Neural cell (in vitro differentiated cells): ENCODE measurements around the gene CD300LF. TPM values are rescaled to one million over a fixed set of nuclear protein-coding genes. Genes with fewer than 3 reads are reported as not detected.

Source experiments
- H2AFZ ChIP-seq: fragments of 200-600, 300-800 bp; sonication (generic), shearing (Covaris generic); 2 replicates; pipeline ENCODE4 v1.6.0; 2014; ENCODE audit warnings: low read depth, mild to moderate bottlenecking, antibody characterized with exemption, low read length, moderate library complexity
- H3F3A ChIP-seq: fragments of 200-600 bp; shearing (Covaris generic); 2 replicates; pipeline ENCODE4 v1.6.1; 2016; ENCODE audit warnings: mild to moderate bottlenecking, moderate library complexity, mixed read lengths, antibody characterized with exemption, low read length; ENCODE audit not compliant: insufficient read depth, poor library complexity, severe bottlenecking
- H3K27ac ChIP-seq: fragments of 200-600, 300-800 bp; sonication (generic), shearing (Covaris generic); 2 replicates; pipeline ENCODE4 v1.5.1; 2014; ENCODE audit warnings: mild to moderate bottlenecking, low read length, moderate library complexity
- H3K27me3 ChIP-seq: fragments of 300-800, 200-600 bp; sonication (generic), shearing (Covaris generic); 2 replicates; pipeline ENCODE4 v1.6.0; 2014; ENCODE audit warnings: mild to moderate bottlenecking, low read depth, low read length, moderate library complexity; ENCODE audit not compliant: insufficient read depth
- H3K36me3 ChIP-seq: fragments of 300-800, 200-600 bp; sonication (generic), shearing (Covaris generic); 2 replicates; pipeline ENCODE4 v1.5.1; 2014; ENCODE audit warnings: mild to moderate bottlenecking, antibody characterized with exemption, low read length, moderate library complexity; ENCODE audit not compliant: insufficient read depth
- H3K4me2 ChIP-seq: fragments of 300-800, 200-600 bp; sonication (generic), shearing (Covaris generic); 2 replicates; pipeline ENCODE4 v1.6.0; 2014; ENCODE audit warnings: mild to moderate bottlenecking, low read length
- H3K4me3 ChIP-seq: fragments of 300-800, 200-600 bp; sonication (generic), shearing (Covaris generic); 2 replicates; pipeline ENCODE4 v1.5.1; 2014; ENCODE audit warnings: mild to moderate bottlenecking, low read length, moderate library complexity
- H3K79me2 ChIP-seq: fragments of 200-600 bp; shearing (Covaris generic); replicated peaks from 2 replicates; pipeline ENCODE4 v1.6.0; 2014; ENCODE audit warnings: mild to moderate bottlenecking, low read length, moderate library complexity; ENCODE audit not compliant: insufficient read depth
- H3K9ac ChIP-seq: fragments of 300-800, 200-600 bp; sonication (generic), shearing (Covaris generic); 2 replicates; pipeline ENCODE4 v1.6.1; 2016; ENCODE audit warnings: mild to moderate bottlenecking, low read length, mixed read lengths
- H3K9me2 ChIP-seq: fragments of 200-600 bp; shearing (Covaris generic); 2 replicates; pipeline ENCODE4 v1.6.1; 2016; ENCODE audit warnings: mild to moderate bottlenecking, low read length, mixed read lengths; ENCODE audit not compliant: insufficient read depth
- H3K9me3 ChIP-seq: fragments of 200-600, 300-800 bp; sonication (generic), shearing (Covaris generic); 2 replicates; pipeline ENCODE4 v1.6.1; 2016; ENCODE audit warnings: mild to moderate bottlenecking, mixed run types, low read length, moderate library complexity, mixed read lengths
- H4K20me1 ChIP-seq: fragments of 200-600 bp; shearing (Covaris generic); 2 replicates; pipeline ENCODE4 v1.6.1; 2016; ENCODE audit warnings: mild to moderate bottlenecking, mixed run types; ENCODE audit not compliant: insufficient read depth
- EP300 ChIP-seq: fragments of 450-650 bp; conservative IDR thresholded peaks from 2 replicates; pipeline ENCODE4 v1.6.1; 2014; ENCODE audit warnings: antibody characterized with exemption, mild to moderate bottlenecking, moderate library complexity; ENCODE audit not compliant: poor library complexity, severe bottlenecking
- EZH2 ChIP-seq: fragments of 200-600, 300-800 bp; shearing (Covaris generic), sonication (generic); IDR thresholded peaks from 2 replicates; pipeline ENCODE4 v1.6.1; 2014; ENCODE audit warnings: antibody characterized with exemption, low read length, borderline replicate concordance, mild to moderate bottlenecking; ENCODE audit not compliant: insufficient read depth, poor library complexity, severe bottlenecking
- MXI1 ChIP-seq: fragments of 450-650 bp; conservative IDR thresholded peaks from 2 replicates; pipeline ENCODE4 v1.6.1; 2014; ENCODE audit warnings: antibody characterized with exemption, mild to moderate bottlenecking; ENCODE audit not compliant: poor library complexity, severe bottlenecking
- POLR2AphosphoS5 ChIP-seq: IDR thresholded peaks from 2 replicates; pipeline ENCODE4 v1.6.1; 2012
- RAD21 ChIP-seq: fragments of 450-650 bp; conservative IDR thresholded peaks from 2 replicates; pipeline ENCODE4 v1.6.1; 2014; ENCODE audit warnings: antibody characterized with exemption, mild to moderate bottlenecking, moderate library complexity
- SMC3 ChIP-seq: fragments of 450-650 bp; conservative IDR thresholded peaks from 2 replicates; pipeline ENCODE4 v1.6.1; 2014; ENCODE audit warnings: antibody characterized with exemption, mild to moderate bottlenecking, moderate library complexity; ENCODE audit not compliant: poor library complexity
- TAF1 ChIP-seq: IDR thresholded peaks from 2 replicates; pipeline ENCODE4 v1.6.1; 2012; ENCODE audit warnings: low read depth
- polyA plus RNA-seq: library from polyadenylated mRNA; depleted of rRNA; stranded (reverse); fragments of >200 nt; gene quantifications from 2 replicates; pipeline ENCODE4 v1.2.3, GENCODE V29; 2014
- TF ChIP-seq, protein P1 (sequence below): IDR thresholded peaks from 2 replicates; pipeline ENCODE4 v1.6.1; 2012; ENCODE audit warnings: borderline replicate concordance
- TF ChIP-seq, protein P2 (sequence below): fragments of 450-650 bp; IDR thresholded peaks from 2 replicates; pipeline ENCODE4 v1.5.1; 2014; ENCODE audit warnings: antibody characterized with exemption, mild to moderate bottlenecking, moderate library complexity; ENCODE audit not compliant: poor library complexity, severe bottlenecking

The CD300LF gene
- polyA plus RNA-seq, 1 donor from 2014 or later: not detected

DNA sequence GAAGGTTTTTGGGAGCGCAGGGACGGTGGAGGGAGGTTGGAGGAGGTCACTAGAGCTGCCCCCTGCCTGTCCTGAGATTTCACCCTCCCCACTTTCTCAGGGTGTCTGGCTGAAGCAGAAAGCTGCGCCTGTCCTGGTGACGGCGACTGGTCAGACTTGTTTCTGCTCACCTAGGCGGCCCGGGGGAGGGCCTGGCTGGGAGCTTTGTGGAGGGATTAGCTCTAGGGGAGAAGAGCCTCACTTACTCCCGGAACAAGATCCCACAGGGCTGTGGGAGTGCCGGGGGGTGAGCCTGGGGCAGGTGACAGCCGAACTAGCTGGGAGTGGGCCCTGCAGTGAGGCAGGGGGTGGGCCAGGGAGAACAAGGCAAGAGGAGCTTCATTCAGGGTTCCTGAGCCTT, 47.2 kb upstream of the CD300LF start:
- no peak overlapping the region for H3K4me3 ChIP-seq
- no peak overlapping the region for H3K4me2 ChIP-seq
- no peaks in the 10 kb centered on the region for H3K27me3 ChIP-seq
- no peaks in the 10 kb centered on the region for H3K79me2 ChIP-seq
- no peaks in the 10 kb centered on the region for H4K20me1 ChIP-seq
- no peak overlapping the region for H3K27ac ChIP-seq
- no peaks in the 10 kb centered on the region for H3K9me3 ChIP-seq
- TF ChIP-seq SMC3 (no peak), MXI1 (no peak), POLR2AphosphoS5 (no peak), EP300 (no peak), RAD21 (no peak), TAF1 (no peak), EZH2 (no peak)
- TF ChIP-seq, protein P1, sequence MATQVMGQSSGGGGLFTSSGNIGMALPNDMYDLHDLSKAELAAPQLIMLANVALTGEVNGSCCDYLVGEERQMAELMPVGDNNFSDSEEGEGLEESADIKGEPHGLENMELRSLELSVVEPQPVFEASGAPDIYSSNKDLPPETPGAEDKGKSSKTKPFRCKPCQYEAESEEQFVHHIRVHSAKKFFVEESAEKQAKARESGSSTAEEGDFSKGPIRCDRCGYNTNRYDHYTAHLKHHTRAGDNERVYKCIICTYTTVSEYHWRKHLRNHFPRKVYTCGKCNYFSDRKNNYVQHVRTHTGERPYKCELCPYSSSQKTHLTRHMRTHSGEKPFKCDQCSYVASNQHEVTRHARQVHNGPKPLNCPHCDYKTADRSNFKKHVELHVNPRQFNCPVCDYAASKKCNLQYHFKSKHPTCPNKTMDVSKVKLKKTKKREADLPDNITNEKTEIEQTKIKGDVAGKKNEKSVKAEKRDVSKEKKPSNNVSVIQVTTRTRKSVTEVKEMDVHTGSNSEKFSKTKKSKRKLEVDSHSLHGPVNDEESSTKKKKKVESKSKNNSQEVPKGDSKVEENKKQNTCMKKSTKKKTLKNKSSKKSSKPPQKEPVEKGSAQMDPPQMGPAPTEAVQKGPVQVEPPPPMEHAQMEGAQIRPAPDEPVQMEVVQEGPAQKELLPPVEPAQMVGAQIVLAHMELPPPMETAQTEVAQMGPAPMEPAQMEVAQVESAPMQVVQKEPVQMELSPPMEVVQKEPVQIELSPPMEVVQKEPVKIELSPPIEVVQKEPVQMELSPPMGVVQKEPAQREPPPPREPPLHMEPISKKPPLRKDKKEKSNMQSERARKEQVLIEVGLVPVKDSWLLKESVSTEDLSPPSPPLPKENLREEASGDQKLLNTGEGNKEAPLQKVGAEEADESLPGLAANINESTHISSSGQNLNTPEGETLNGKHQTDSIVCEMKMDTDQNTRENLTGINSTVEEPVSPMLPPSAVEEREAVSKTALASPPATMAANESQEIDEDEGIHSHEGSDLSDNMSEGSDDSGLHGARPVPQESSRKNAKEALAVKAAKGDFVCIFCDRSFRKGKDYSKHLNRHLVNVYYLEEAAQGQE: no peak
- TF ChIP-seq, protein P2, sequence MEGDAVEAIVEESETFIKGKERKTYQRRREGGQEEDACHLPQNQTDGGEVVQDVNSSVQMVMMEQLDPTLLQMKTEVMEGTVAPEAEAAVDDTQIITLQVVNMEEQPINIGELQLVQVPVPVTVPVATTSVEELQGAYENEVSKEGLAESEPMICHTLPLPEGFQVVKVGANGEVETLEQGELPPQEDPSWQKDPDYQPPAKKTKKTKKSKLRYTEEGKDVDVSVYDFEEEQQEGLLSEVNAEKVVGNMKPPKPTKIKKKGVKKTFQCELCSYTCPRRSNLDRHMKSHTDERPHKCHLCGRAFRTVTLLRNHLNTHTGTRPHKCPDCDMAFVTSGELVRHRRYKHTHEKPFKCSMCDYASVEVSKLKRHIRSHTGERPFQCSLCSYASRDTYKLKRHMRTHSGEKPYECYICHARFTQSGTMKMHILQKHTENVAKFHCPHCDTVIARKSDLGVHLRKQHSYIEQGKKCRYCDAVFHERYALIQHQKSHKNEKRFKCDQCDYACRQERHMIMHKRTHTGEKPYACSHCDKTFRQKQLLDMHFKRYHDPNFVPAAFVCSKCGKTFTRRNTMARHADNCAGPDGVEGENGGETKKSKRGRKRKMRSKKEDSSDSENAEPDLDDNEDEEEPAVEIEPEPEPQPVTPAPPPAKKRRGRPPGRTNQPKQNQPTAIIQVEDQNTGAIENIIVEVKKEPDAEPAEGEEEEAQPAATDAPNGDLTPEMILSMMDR: no peak
- H3K9me2 ChIP-seq: no peaks in the 10 kb centered on the region
- H2AFZ ChIP-seq: no peak overlapping the region
- H3K9ac ChIP-seq: no peak overlapping the region
- H3F3A ChIP-seq: no peaks in the 10 kb centered on the region
- no peaks in the 10 kb centered on the region for H3K36me3 ChIP-seq

DNA sequence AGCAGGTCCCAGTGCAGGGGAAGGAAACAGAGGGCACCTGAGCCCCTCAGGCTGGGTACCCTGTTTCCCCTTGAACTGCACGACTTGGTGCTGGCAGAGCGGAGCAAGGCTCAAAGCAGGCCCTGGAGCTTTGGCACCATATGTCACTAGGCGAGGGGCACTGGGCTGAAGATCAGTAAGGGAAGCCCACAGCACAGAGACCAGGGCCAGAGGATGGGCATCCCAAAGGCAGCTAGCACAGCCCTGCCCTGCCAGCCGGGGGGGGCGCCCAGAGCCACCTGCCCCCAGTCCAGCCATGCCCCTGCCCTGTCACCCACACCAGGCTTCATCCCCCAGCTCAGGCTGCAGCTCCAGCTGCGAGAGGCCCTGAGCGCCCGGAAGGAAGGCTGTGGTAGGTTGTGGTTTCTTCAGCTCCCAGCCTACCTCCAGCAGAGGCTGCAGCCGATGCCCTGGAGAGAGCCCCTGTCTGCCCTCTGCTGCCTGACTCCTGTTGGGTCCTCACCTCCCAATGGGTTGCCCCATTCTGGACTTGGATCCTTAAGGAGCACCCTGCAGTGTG, 46.6 kb upstream of the CD300LF start:
- H3K36me3 ChIP-seq: no peaks in the 10 kb centered on the region
- TF ChIP-seq, protein P2: no peak
- no peak for TF ChIP-seq MXI1
- TF ChIP-seq, protein P1: no peak
- TF ChIP-seq POLR2AphosphoS5: no peak
- TF ChIP-seq SMC3: no peak
- TF ChIP-seq TAF1: no peak
- TF ChIP-seq EZH2: no peak
- no peaks in the 10 kb centered on the region for H3K27me3 ChIP-seq
- H3K4me3 ChIP-seq: no peak overlapping the region
- no peak overlapping the region for H3K9ac ChIP-seq
- H3K9me3 ChIP-seq: no peaks in the 10 kb centered on the region
- H2AFZ ChIP-seq: no peak overlapping the region
- no peak overlapping the region for H3K4me2 ChIP-seq
- no peaks in the 10 kb centered on the region for H4K20me1 ChIP-seq
- no peaks in the 10 kb centered on the region for H3F3A ChIP-seq
- H3K27ac ChIP-seq: no peak overlapping the region
- H3K79me2 ChIP-seq: no peaks in the 10 kb centered on the region
- H3K9me2 ChIP-seq: no peaks in the 10 kb centered on the region
